Ovary (tissue), 3 donors: Measurements from ENCODE around the gene CD79B.

Experiments used
- EP300 ChIP-seq: sonication (generic); formaldehyde crosslinking; IDR thresholded peaks from one replicate; pipeline ENCODE4 v1.6.1; 2017; ENCODE audit warnings: antibody characterized with exemption
- POLR2A ChIP-seq: fragments of 450-650 bp; IDR thresholded peaks from one replicate; pipeline ENCODE4 v1.6.1; 2017; ENCODE audit warnings: antibody characterized with exemption, mild to moderate bottlenecking, moderate library complexity
- TF ChIP-seq, protein P1 (sequence below), 3 donors: fragments of 450-650 bp in 2 of 3; fragments of 200-600 bp in 1 of 3; IDR thresholded peaks; one replicate each; pipeline versions ENCODE4 v1.5.1 to v1.8.0; 2016 to 2022; ENCODE audit warnings: antibody characterized with exemption in 3 of 3, mild to moderate bottlenecking in 1 of 3
- donor health status: DM: no; HTN: no; CAD: no.

GRCh38 chr17:63941162-63941561, 9.0 kb upstream of the CD79B start:
- TF ChIP-seq, protein P1, sequence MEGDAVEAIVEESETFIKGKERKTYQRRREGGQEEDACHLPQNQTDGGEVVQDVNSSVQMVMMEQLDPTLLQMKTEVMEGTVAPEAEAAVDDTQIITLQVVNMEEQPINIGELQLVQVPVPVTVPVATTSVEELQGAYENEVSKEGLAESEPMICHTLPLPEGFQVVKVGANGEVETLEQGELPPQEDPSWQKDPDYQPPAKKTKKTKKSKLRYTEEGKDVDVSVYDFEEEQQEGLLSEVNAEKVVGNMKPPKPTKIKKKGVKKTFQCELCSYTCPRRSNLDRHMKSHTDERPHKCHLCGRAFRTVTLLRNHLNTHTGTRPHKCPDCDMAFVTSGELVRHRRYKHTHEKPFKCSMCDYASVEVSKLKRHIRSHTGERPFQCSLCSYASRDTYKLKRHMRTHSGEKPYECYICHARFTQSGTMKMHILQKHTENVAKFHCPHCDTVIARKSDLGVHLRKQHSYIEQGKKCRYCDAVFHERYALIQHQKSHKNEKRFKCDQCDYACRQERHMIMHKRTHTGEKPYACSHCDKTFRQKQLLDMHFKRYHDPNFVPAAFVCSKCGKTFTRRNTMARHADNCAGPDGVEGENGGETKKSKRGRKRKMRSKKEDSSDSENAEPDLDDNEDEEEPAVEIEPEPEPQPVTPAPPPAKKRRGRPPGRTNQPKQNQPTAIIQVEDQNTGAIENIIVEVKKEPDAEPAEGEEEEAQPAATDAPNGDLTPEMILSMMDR (IDR thresholded peaks at IDR 0.05) = no peak
- no peak for TF ChIP-seq POLR2A
- no peak for TF ChIP-seq EP300
